T-helper 1 cell treated with Interleukin-12 subunit alpha and Interleukin-12 subunit beta and Interleukin-4 antibody, amounts not matched to agents 30 ng/mL and 1 ng/mL, for 36 hours (primary cell): ENCODE data around the gene SAPCD1. TPM values are rescaled to one million over a fixed set of nuclear protein-coding genes. Genes with fewer than 3 reads are reported as not detected.

Experiments used
- intact Hi-C: fragments of 100-400 bp; cut with micrococcal nuclease; formaldehyde crosslinking; loops from one replicate; pipeline ENCODE4 v1.15.1; 2024
- total RNA-seq: library from RNA; stranded (reverse); gene quantifications from 2 replicates; pipeline ENCODE4 v1.2.3, GENCODE V29; 2022

SAPCD1 gene
- total RNA-seq, 1 donor from 2014 or later = 12.2 TPM

- intact Hi-C loops = loop anchor here (1.0 kb wide), 5 partner anchors 9 to 98 kb away; partner anchors contain the start of genes ABHD16A and HSPA1B
These were observed 32.9 kb upstream of the SAPCD1 start for GRCh38 chr6:31729515-31729978.

GRCh38 chr6:31729979-31730630, 32.4 kb upstream of the SAPCD1 start:
- intact Hi-C loops = loop anchor here (1.0 kb wide), 5 partner anchors 8 to 97 kb away; partner anchors contain the start of genes ABHD16A and HSPA1B

- intact Hi-C loops = no loop called here
These were observed 31.8 kb upstream of the SAPCD1 start for GRCh38 chr6:31730631-31731086.

GRCh38 chr6:31732029-31732428, 30.4 kb upstream of the SAPCD1 start:
- intact Hi-C loops = no loop called here

GRCh38 chr6:31733734-31734133, 28.7 kb upstream of the SAPCD1 start:
- intact Hi-C loops = no loop called here

- intact Hi-C loops = no loop called here
These were observed 28.1 kb upstream of the SAPCD1 start for GRCh38 chr6:31734247-31734820.

GRCh38 chr6:31734821-31735406, 27.5 kb upstream of the SAPCD1 start:
- intact Hi-C loops = loop anchor here (5.0 kb wide), 3 partner anchors 158 to 457 kb away; partner anchors contain the start of genes GPSM3, MICB, PBX2 and TNF

GRCh38 chr6:31736021-31736767, 26.3 kb upstream of the SAPCD1 start, which contains the start of gene CLIC1:
TSS of gene CLIC1 (minus strand) at chr6:31736530. CDS start at chr6:31736300, 230 bp downstream.
- intact Hi-C loops = loop anchor here (1.0 to 5.0 kb wide), 5 partner anchors 71 to 456 kb away; partner anchors contain the start of genes ATP6V1G2, GPSM3, MICB and NFKBIL1

GRCh38 chr6:31736768-31737314, 25.6 kb upstream of the SAPCD1 start:
- intact Hi-C loops = loop anchor here (1.0 to 5.0 kb wide), 6 partner anchors 35 to 455 kb away; partner anchors contain the start of genes ATP6V1G2, GPSM3, MICB and NFKBIL1

GRCh38 chr6:31737315-31737990, 25.0 kb upstream of the SAPCD1 start:
- intact Hi-C loops = loop anchor here (1.0 to 5.0 kb wide), 5 partner anchors 35 to 455 kb away; partner anchors contain the start of genes ATP6V1G2, GPSM3, MICB and NFKBIL1

GRCh38 chr6:31737991-31738979, 24.2 kb upstream of the SAPCD1 start:
- intact Hi-C loops = loop anchor here (1.0 to 5.0 kb wide), 14 partner anchors 9 to 1107 kb away; partner anchors contain the start of genes ABHD16A, ATP6V1G2, DDAH2 and GPSM3

- intact Hi-C loops = loop anchor here (1.0 to 5.0 kb wide), 9 partner anchors 29 to 1105 kb away; partner anchors contain the start of genes BAG6, GPSM3, HSPA1A and HSPA1L
These were observed 22.6 kb upstream of the SAPCD1 start, which contains the start of gene MSH5 for GRCh38 chr6:31739639-31740396. TSS of gene MSH5 (plus strand) at chr6:31740005. CDS start at chr6:31740467, 462 bp downstream.

- intact Hi-C loops = no loop called here
These were observed 21.8 kb upstream of the SAPCD1 start for GRCh38 chr6:31740397-31741223.

GRCh38 chr6:31741815-31742214, 20.6 kb upstream of the SAPCD1 start:
- intact Hi-C loops = no loop called here

- intact Hi-C loops = no loop called here
These were observed 19.6 kb upstream of the SAPCD1 start for GRCh38 chr6:31742894-31743293.

- intact Hi-C loops = no loop called here
These were observed 18.0 kb upstream of the SAPCD1 start for GRCh38 chr6:31744422-31744821.
